ENCODE results near the gene KIF26B.

The KIF26B gene

DNA sequence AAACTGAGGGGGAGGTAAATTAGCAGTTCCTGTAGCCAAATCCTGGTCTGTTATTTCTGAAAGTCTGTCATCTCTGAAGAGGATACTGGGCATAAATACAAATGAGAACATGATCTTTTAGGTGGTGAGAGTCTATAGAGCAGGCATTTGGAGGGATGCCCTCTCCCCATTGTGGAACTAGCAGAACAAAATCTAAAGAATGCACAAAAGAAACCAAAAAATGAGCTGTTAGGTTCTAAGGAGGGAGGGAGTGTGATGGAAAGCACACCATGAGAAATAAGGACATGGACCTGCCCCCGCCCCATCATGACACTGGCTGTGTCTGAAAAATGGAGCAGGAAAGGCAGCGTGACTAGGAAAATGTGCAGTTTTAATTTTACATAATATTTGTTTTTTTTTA is 262.0 kb downstream of the KIF26B start:
- DNase-seq (ENCODE audit: low read depth in 2 of 2): no peak
- TF ChIP-seq, protein P1, sequence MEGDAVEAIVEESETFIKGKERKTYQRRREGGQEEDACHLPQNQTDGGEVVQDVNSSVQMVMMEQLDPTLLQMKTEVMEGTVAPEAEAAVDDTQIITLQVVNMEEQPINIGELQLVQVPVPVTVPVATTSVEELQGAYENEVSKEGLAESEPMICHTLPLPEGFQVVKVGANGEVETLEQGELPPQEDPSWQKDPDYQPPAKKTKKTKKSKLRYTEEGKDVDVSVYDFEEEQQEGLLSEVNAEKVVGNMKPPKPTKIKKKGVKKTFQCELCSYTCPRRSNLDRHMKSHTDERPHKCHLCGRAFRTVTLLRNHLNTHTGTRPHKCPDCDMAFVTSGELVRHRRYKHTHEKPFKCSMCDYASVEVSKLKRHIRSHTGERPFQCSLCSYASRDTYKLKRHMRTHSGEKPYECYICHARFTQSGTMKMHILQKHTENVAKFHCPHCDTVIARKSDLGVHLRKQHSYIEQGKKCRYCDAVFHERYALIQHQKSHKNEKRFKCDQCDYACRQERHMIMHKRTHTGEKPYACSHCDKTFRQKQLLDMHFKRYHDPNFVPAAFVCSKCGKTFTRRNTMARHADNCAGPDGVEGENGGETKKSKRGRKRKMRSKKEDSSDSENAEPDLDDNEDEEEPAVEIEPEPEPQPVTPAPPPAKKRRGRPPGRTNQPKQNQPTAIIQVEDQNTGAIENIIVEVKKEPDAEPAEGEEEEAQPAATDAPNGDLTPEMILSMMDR (IDR thresholded peaks at IDR 0.05; ENCODE audit: low read depth, low read length): no peak
- H3K4me3 ChIP-seq (replicated peaks in 1 of 2; ENCODE audit: low read depth in 2 of 2, low read length in 2 of 2): no peak overlapping the region

DNA sequence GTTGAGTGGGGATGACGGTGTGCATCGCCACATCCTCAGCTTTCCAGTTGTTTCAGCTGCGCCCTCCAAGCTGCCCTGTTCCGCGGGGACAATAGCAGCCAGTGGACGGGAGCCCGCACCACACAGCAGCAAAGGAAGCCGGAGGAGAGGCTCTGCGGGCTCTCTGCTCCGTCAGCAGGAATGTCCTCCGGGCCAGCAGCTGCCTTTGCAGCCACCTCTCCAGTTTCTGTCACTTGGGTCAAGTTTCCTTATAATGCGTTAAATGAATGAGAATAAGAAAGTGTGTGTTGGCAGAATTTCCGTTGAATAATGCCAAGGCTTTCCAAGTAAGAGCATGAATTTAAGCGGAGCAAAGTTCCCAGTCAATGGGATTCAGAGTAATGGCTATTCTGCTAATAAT is 263.3 kb downstream of the KIF26B start:
- H3K4me3 ChIP-seq (replicated peaks in 1 of 2; ENCODE audit: low read depth in 2 of 2, low read length in 2 of 2): no peak overlapping the region
- DNase-seq (ENCODE audit: low read depth in 2 of 2): no peak
- TF ChIP-seq, protein P1 (IDR thresholded peaks at IDR 0.05; ENCODE audit: low read depth, low read length): no peak

DNA sequence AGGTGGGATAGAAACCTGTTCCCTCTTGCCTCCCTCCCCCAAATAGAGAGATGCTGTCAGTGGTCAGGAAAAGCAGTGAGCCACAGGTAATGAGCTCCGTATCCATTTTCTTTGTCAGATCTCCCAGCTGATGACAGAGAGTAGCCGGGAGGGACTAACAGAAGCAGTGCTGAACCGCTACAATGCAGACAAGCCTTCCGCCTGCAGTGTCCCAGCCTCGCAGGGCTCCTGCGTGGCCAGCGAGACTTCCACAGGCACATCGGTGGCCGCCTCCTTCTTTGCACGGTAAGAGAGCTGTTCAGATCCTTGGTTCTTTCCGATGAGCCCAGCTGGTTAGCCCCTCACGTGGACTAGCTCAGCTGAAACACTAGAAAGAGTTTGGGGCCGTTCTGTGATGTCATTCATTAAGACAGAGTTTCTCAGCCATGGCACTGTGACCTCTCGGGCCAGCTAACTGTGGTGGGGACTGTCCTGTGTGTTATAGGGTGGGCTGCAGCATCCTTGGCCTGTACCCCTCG is 264.7 kb downstream of the KIF26B start:
- no peak for DNase-seq (ENCODE audit: low read depth in 2 of 2)
- TF ChIP-seq, protein P1 (IDR thresholded peaks at IDR 0.05; ENCODE audit: low read depth, low read length): no peak
- no peak overlapping the region for H3K4me3 ChIP-seq (replicated peaks in 1 of 2; ENCODE audit: low read depth in 2 of 2, low read length in 2 of 2)

DNA sequence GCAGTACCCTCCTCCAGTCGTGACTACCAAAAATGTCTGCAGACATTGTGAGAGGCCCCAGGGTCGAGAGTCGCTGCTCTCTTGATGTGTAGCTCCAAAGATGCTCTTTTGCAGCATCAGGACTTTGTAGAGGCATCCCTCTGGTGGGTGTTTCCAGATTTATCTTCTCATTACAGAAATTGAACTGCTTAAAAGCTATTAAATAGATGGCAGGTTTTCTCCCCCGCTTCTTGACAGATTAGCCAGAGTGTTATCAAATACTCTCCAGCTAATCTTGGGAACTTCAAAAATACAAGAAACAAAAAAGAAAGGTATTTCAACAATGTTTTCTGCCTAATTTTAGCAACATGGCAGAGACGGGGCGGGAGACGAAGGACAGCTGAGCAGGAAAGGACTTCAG is 265.2 kb downstream of the KIF26B start:
- no peak overlapping the region for H3K4me3 ChIP-seq (replicated peaks in 1 of 2; ENCODE audit: low read depth in 2 of 2, low read length in 2 of 2)
- DNase-seq (ENCODE audit: low read depth in 2 of 2): no peak
- TF ChIP-seq, protein P1 (IDR thresholded peaks at IDR 0.05; ENCODE audit: low read depth, low read length): no peak

DNA sequence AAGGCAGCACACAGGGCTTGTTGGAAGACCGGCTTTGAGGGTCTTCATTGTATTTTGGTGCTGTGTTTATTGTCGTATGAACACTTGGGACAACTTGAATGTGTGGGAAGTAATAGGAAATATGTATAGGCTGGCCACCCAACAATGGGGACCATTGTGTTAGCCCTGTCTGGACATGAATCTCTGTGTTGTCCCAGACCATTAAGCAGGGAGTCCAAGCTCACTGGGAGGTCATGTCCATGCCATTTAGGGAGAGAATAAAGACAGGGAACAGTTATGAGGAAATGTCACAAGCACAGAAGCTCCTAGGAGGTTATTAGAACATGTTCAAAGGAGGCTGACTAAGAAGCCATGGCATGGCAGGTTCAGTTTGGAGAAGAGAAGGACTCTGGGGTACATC is 266.1 kb downstream of the KIF26B start:
- TF ChIP-seq, protein P1 (IDR thresholded peaks at IDR 0.05; ENCODE audit: low read depth, low read length): no peak
- H3K4me3 ChIP-seq (replicated peaks in 1 of 2; ENCODE audit: low read depth in 2 of 2, low read length in 2 of 2): no peak overlapping the region
- no peak for DNase-seq (ENCODE audit: low read depth in 2 of 2)

DNA sequence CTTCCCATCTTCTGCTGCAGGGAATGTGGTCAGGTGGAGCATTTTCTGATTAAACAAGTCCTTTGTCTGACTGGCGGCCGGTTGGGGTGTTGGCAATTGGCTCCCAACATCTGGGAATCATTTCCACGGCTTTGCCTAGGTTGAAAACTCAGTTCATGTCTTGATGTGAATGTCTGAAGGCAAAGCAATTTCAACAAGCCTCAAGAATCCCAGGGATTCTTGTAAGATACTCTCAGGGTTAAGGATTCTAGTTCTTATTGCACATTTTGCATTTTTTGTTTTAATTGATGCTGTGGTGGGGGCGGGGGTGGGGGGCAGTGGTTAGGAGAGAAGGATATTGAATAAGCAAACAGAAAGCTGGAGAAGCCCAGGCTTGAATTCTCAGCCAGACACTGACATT is 273.9 kb downstream of the KIF26B start:
- DNase-seq (ENCODE audit: low read depth in 2 of 2): no peak
- TF ChIP-seq, protein P1 (IDR thresholded peaks at IDR 0.05; ENCODE audit: low read depth, low read length): no peak
- H3K4me3 ChIP-seq (replicated peaks in 1 of 2; ENCODE audit: low read depth in 2 of 2, low read length in 2 of 2): no peak overlapping the region

DNA sequence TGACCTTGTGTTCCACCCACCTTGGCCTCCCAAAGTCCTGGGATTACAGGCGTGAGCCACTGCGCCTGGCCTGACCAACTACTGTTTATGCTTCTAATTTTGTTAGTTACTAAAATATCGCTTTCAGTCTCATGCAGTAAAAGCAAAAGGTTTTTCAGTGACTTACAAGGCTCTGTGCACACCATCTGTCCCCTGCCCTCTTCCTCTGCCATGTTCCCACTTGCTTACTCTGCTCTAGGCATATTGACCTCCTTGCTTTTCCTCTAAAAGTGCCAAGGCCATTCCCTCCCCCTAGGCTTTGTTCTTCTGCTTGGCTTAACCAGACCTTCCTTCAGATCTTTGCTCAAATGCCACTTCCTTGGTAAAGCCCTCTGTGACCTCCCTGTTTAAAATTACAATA is 276.9 kb downstream of the KIF26B start:
- TF ChIP-seq, protein P1 (IDR thresholded peaks at IDR 0.05; ENCODE audit: low read depth, low read length): no peak
- H3K4me3 ChIP-seq (replicated peaks in 1 of 2; ENCODE audit: low read depth in 2 of 2, low read length in 2 of 2): no peak overlapping the region
- no peak for DNase-seq (ENCODE audit: low read depth in 2 of 2)
